ENCODE measurements around the gene PGAP1.

GRCh38 chr2:196944570-196944969 lies 18.1 kb upstream of the PGAP1 start:
- TF ChIP-seq CREB1 (IDR thresholded peaks at IDR 0.05; ENCODE audit: low read depth) (no peak), NFIC (IDR thresholded peaks at IDR 0.05) (no peak), YY1 (IDR thresholded peaks at IDR 0.05; ENCODE audit: low read depth) (no peak), MAX (IDR thresholded peaks at IDR 0.05) (no peak), REST (IDR thresholded peaks at IDR 0.05; ENCODE audit: low read depth) (no peak)

All from Ishikawa (cell line).